NB4 (cell line): ENCODE data around the gene MAGEE2.

ENCODE experiments used
- POLR2A ChIP-seq: IDR thresholded peaks from 2 replicates; pipeline ENCODE4 v1.6.1; 2011; ENCODE audit warnings: mild to moderate bottlenecking; ENCODE audit not compliant: insufficient read length; ENCODE audit errors: extremely low read depth
- TF ChIP-seq, protein P1 (sequence below): IDR thresholded peaks from one replicate; pipeline ENCODE4 v1.5.1; 2012; ENCODE audit warnings: low read depth, low read length

DNA sequence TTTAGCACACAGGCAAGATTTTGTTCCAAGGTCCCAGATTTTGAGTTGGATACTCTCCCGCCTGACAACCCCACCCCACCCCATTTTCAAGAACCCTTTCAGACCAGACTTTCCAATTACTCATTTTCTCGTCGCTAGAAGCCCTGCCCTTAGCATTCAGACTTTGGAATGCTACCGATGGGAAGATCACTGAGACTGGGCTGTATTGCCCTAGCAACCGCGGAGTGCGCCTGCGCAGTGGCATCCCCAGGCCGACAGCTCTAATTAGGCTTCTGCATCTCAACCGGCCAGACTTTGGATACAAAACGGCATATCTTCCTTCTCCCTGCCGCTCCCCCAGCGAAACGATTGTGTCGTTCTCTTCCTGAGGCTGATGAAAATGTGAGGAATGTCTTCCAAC lies 3.4 kb downstream of the MAGEE2 start:
- TF ChIP-seq, protein P1, sequence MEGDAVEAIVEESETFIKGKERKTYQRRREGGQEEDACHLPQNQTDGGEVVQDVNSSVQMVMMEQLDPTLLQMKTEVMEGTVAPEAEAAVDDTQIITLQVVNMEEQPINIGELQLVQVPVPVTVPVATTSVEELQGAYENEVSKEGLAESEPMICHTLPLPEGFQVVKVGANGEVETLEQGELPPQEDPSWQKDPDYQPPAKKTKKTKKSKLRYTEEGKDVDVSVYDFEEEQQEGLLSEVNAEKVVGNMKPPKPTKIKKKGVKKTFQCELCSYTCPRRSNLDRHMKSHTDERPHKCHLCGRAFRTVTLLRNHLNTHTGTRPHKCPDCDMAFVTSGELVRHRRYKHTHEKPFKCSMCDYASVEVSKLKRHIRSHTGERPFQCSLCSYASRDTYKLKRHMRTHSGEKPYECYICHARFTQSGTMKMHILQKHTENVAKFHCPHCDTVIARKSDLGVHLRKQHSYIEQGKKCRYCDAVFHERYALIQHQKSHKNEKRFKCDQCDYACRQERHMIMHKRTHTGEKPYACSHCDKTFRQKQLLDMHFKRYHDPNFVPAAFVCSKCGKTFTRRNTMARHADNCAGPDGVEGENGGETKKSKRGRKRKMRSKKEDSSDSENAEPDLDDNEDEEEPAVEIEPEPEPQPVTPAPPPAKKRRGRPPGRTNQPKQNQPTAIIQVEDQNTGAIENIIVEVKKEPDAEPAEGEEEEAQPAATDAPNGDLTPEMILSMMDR, result no peak
- no peak for TF ChIP-seq POLR2A
